Hair follicular keratinocyte (primary cell): ENCODE data around the gene LIG3. TPM values are rescaled to one million over a fixed set of nuclear protein-coding genes. Genes with fewer than 3 reads are reported as not detected.

Experiments
- total RNA-seq: library from RNA; depleted of rRNA; stranded (reverse); fragments of >200 nt; gene quantifications from 2 replicates; pipeline ENCODE4 v1.2.3, GENCODE V29; 2015

LIG3 gene
- 23.9 and 28.1 TPM in 2 replicates for total RNA-seq

GRCh38 chr17:34980353-34980680, at the start of gene LIG3:
Gene LIG3 (plus strand): TSS chr17:34980512. CDS start chr17:34983006, 2,494 bp downstream.

GRCh38 chr17:34961093-34961911, 19.0 kb upstream of the LIG3 start, which contains the start of the genes CCT6B and ZNF830:
Gene CCT6B (minus strand): TSS chr17:34961460. CDS start chr17:34961393, 67 bp downstream.
Gene ZNF830 (plus strand): TSS chr17:34961540. CDS start chr17:34961567, 27 bp downstream.

Other genes starting within 250 kb of the LIG3 start
- 0.62 and 0.91 TPM in 2 replicates for gene CCT6B, start 19.1 kb upstream of the LIG3 start, total RNA-seq
- 9.5 and 12.8 TPM in 2 replicates for gene ZNF830, start 19.0 kb upstream of the LIG3 start, total RNA-seq
- 18.5 and 25.1 TPM in 2 replicates for gene RFFL, start 83.2 kb downstream of the LIG3 start, total RNA-seq
- 5.9 and 15.5 TPM in 2 replicates for gene RAD51D, start 139.3 kb downstream of the LIG3 start, total RNA-seq
- not detected in 2 replicates for gene FNDC8, start 141.1 kb downstream of the LIG3 start, total RNA-seq
- gene NLE1, start 161.8 kb downstream of the LIG3 start, total RNA-seq, result 26.0 and 34.0 TPM in 2 replicates
- gene UNC45B, start 167.3 kb downstream of the LIG3 start, total RNA-seq, result under 0.01 TPM in 1 of 2 replicates, not detected in the other
- gene SLC35G3, start 213.9 kb downstream of the LIG3 start, total RNA-seq, result not detected in 2 replicates